HG02970 (cell line): ENCODE data around the gene OR4K1.
"Not testable (repeated sequence)": the region's sequence is repeated elsewhere in the genome, so short reads cannot be mapped to it uniquely, and the experiment has no call there.

Experiments
- ATAC-seq: cut with Tn5 transposase; IDR thresholded peaks from one replicate; pipeline ENCODE4 v1.9.1; 2021; ENCODE audit warnings: mild to moderate bottlenecking, moderate library complexity, moderate number of reproducible peaks; ENCODE audit not compliant: unreplicated experiment, low FRiP score

Gene OR4K1

GRCh38 chr14:19930617-19931016 lies at the start of gene OR4K1:
OR4K1 (plus strand) TSS chr14:19930917; CDS start chr14:19935667, 4,750 bp downstream.
- no peak for ATAC-seq

- ATAC-seq = no peak
These were observed 35.4 kb upstream of the OR4K1 start for GRCh38 chr14:19895282-19895681.

GRCh38 chr14:19900999-19901398 lies 29.7 kb upstream of the OR4K1 start:
- ATAC-seq = no peak

- ATAC-seq = no peak
These were observed 28.3 kb upstream of the OR4K1 start for GRCh38 chr14:19902409-19902808.

- ATAC-seq = no peak
These were observed 24.1 kb upstream of the OR4K1 start for GRCh38 chr14:19906665-19907064.

GRCh38 chr14:19911114-19911513 lies 19.6 kb upstream of the OR4K1 start:
- no peak for ATAC-seq

GRCh38 chr14:19917243-19917642 lies 13.5 kb upstream of the OR4K1 start:
- ATAC-seq = no peak

GRCh38 chr14:19917955-19918518 lies 12.7 kb upstream of the OR4K1 start:
- no peak for ATAC-seq

GRCh38 chr14:19918553-19919264 lies 12.0 kb upstream of the OR4K1 start:
- ATAC-seq = no peak

GRCh38 chr14:19920021-19920657 lies 10.6 kb upstream of the OR4K1 start, which contains the start of gene OR4K5:
OR4K5 (plus strand) TSS chr14:19920607; CDS start chr14:19920607, 0 bp downstream.
- no peak for ATAC-seq

- ATAC-seq = no peak
These were observed 11.0 kb downstream of the OR4K1 start for GRCh38 chr14:19941668-19942067.

GRCh38 chr14:19947413-19948090 lies 16.8 kb downstream of the OR4K1 start:
- ATAC-seq = no peak

- ATAC-seq = no peak
These were observed 18.5 kb downstream of the OR4K1 start for GRCh38 chr14:19949218-19949617.

GRCh38 chr14:19969735-19970134 lies 39.0 kb downstream of the OR4K1 start:
- ATAC-seq = not testable (repeated sequence)

GRCh38 chr14:19974844-19975243 lies 44.1 kb downstream of the OR4K1 start:
- ATAC-seq = no peak

GRCh38 chr14:19975291-19975690 lies 44.6 kb downstream of the OR4K1 start, which contains the start of gene OR4K15:
OR4K15 (plus strand) TSS chr14:19975591; CDS start chr14:19975591, 0 bp downstream.
- no peak for ATAC-seq
